Stimulated activated CD4-positive, alpha-beta T cell treated with anti-CD3 and anti-CD28 coated beads, TNF-alpha, amount 100 ng/mL, for 1 hour (primary cell): ENCODE data around the gene KCNN2.
A peak's percentile ranks its signal among the peaks of the same experiment; 100 is the strongest.
"Not testable (repeated sequence)": the region's sequence is repeated elsewhere in the genome, so short reads cannot be mapped to it uniquely, and the experiment has no call there.

ENCODE experiments used
- DNase-seq, 3 donors: peaks; one replicate each; pipeline ENCODE4 v3.0.0-alpha.2; 2020; ENCODE audit warnings: low read depth in 3 of 3, low spot score in 1 of 3

Gene KCNN2

GRCh38 chr5:114418176-114419066, 56.6 kb downstream of the KCNN2 start:
- DNase-seq, result no peak

DNA sequence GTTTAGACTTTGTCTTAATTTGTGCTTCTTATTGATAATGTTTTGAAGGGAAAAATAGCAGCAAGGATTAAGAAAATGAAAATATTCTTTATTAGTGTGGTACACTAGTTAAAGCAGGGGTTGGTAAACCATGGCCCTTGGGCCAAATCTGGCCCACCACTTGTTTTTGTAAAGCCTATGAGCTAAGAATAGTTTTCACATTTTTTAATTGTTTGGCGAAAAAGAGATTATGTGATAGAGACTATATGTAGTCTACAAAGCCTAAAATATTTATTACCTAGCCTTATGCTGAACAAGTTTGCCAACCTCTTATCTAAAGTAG, 57.2 kb downstream of the KCNN2 start:
- DNase-seq, result no peak

DNA sequence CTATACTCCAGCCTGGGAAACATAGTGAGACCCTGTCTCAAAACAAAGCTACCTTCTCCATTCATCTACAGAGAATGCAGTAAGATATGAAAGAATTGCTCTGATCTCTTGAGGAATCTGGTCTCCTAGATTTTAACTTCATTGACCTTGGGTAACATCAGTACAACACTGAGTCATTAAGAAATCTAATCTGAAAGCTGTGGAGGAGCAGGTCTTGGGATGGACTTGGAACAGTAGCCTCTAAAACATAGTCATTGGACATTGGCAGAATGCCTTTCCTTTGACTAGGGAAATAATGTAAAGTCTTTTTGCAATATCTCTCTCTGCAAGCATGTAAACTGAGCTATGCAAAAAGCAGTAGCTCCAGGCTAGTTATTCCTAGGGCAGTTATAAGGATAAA, 58.1 kb downstream of the KCNN2 start:
- no peak for DNase-seq

GRCh38 chr5:114427204-114427603, 65.3 kb downstream of the KCNN2 start:
- no peak for DNase-seq

GRCh38 chr5:114430532-114430931, 68.7 kb downstream of the KCNN2 start:
- DNase-seq, result no peak

GRCh38 chr5:114432684-114433083, 70.8 kb downstream of the KCNN2 start:
- DNase-seq, result not testable (repeated sequence)

GRCh38 chr5:114434396-114435219, 72.7 kb downstream of the KCNN2 start:
- DNase-seq, result no peak

GRCh38 chr5:114435220-114435481, 73.3 kb downstream of the KCNN2 start:
- DNase-seq, result no peak

DNA sequence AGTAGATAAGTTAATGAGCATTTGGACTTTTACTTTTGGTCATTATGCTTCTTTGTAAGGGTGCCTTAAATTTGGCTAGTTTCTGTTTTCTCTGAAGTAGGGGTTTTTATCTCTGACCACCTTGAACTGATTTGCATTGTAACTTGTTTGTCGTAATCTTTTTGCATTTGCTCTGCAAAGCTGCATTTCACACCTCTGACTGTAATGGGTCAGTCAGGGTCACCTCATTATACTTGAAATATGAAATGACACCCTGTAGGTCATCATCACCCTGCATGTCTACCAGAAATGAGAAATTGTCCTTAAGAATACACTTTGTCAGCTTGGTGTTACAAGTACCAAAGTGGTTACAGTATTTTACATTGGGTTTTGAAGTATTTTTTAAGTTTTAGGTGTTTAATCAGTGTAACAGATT, 74.0 kb downstream of the KCNN2 start:
- DNase-seq, result no peak

DNA sequence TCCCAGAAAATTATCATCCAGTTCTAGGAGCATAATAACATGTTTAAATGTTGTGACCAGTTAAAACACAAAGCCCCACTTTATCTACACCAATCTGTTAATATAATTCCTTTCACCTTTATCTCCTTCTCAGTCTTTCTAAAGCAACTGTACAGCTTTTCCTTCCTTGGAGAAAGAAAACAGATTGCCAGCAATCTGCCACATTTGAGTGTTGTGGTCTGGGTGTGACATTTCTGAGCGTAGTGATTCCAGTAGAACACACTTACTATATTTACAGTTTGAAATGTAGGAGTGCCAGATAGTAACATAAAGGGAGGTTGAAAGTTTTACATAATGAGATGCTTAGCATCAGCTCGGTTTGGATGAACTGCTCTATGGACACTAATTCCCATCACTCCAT, 76.1 kb downstream of the KCNN2 start:
- DNase-seq, result no peak

GRCh38 chr5:114438471-114438870, 76.6 kb downstream of the KCNN2 start:
- no peak for DNase-seq

- no peak for DNase-seq
These were observed 85.4 kb downstream of the KCNN2 start for GRCh38 chr5:114447084-114447773.

DNA sequence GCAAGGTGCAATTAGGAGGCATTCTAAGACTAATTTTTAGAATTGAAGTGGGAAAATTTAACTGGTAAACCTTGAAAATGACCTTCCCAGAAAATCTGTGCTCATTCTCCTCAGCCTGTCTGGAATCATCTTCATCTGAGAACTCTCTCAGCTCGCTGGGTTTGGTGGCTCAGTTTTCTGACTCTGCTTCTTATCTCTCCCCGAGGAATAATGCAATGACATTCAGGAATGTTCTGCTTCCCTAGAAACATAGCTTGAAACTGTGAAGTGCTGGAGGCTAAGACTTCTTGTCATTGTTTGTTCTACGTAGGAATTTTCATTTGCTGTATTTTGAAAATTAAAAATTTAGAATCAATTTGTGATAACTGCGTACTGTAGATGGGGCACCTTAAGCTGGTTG, 86.6 kb downstream of the KCNN2 start:
- no peak for DNase-seq

DNA sequence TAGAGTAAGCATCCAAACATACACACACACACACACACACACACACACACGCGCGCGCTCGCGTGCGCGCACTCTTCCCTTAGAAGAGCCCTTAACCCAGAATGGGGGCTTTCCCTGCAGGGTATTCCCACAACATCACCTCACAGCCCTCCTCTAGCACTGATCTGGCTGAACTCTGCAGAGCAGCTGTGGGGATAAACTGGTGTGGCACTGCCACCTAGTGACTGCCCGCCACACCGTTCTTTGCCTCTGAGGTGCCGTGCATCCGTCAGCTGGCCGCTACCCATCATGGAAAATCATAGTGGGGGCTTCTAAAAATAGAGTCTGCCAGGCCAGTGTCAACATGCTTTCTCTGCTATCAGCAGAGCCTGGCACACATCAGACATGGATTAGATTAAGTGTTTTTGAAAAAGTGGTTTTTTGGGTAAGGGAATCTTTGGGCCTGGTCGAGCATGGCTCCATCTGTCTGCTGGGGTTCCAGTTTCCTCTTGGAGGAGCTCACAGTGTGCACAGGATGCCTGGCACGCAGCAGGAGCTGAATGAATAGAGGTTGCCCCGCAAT, 88.1 kb downstream of the KCNN2 start:
- DNase-seq, result peak in 1 of 3 donors; percentile 14

GRCh38 chr5:114450437-114450836, 88.6 kb downstream of the KCNN2 start:
- DNase-seq, result no peak

GRCh38 chr5:114458726-114459125, 96.9 kb downstream of the KCNN2 start:
- no peak for DNase-seq

DNA sequence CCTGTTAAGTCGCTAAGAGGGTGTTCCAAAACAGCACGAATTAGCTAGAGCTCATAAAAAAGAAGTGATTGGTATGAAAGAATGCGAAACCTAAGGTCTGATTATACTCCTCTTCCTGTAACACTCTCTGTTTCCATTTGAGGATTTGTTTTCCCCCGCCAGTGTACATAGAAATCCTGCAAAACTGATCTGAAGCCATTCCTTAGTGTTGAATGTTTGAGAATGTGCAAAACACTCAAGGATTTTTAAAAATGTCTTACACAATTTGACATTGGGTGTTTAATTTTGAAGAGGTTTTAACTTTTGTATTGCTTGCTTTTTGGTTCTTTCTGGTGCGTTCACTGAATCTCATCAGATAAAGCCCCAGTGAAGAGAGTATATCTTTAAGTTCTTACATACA, 105.3 kb downstream of the KCNN2 start:
- no peak for DNase-seq

- DNase-seq, result no peak
These were observed 105.9 kb downstream of the KCNN2 start for GRCh38 chr5:114467729-114468128.

- DNase-seq, result no peak
These were observed 107.5 kb downstream of the KCNN2 start for GRCh38 chr5:114469372-114469771.

GRCh38 chr5:114471529-114471928, 109.7 kb downstream of the KCNN2 start:
- no peak for DNase-seq

GRCh38 chr5:114473541-114473940, 111.7 kb downstream of the KCNN2 start:
- DNase-seq, result no peak
